NCI-H82 (cell line): ENCODE measurements around the gene ABCA13.
"Not testable (repeated sequence)": the region's sequence is repeated elsewhere in the genome, so short reads cannot be mapped to it uniquely, and the experiment has no call there.

Experiments
- DNase-seq: peaks from one replicate; lab custom pipeline; 2025; lab: John Stamatoyannopoulos, UW

Gene ABCA13

GRCh38 chr7:48171202-48171601, at the start of gene ABCA13:
Gene ABCA13 (plus strand): TSS chr7:48171458. CDS start chr7:48171484, 26 bp downstream.
- no peak for DNase-seq

DNA sequence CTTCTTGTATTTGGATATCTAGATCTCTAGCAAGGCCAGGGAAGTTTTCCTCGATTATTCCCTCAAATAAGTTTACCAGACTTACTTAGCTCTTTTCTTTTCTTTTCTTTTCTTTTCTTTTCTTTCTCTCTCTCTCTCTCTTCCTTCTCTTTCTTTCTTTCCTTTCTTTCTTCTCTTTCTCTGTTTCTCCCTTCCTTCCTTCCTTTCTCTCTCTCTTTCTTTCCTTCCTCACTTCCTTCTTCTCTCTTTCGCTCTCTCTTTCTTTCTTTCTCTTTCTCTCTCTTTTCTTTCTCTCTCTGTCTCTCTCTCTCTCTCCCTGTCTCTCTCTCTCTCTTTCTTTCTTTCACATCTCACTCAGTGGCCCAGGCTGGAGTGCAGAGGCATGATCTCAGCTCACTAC, 45.2 kb upstream of the ABCA13 start:
- DNase-seq: no peak

GRCh38 chr7:48130658-48131108, 40.6 kb upstream of the ABCA13 start:
- DNase-seq: no peak

DNA sequence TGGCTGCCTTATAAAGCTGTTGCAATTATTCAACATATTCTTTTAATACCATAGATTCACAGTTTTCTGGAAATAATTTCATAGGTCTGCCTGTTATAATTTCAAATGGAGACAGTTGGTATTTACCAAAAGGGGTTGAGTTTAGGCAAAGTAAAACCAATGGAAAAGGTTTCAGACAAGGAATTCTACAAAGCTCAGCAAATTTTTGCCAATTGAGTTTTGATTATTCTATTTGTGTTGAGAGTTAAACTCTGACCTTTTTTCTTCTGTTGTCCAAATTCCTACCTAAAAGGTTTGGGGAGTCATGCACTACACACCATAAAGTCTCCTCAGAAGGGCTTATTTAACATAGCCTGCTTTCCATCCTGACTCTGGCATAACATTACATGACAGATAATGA, 38.5 kb upstream of the ABCA13 start:
- no peak for DNase-seq

DNA sequence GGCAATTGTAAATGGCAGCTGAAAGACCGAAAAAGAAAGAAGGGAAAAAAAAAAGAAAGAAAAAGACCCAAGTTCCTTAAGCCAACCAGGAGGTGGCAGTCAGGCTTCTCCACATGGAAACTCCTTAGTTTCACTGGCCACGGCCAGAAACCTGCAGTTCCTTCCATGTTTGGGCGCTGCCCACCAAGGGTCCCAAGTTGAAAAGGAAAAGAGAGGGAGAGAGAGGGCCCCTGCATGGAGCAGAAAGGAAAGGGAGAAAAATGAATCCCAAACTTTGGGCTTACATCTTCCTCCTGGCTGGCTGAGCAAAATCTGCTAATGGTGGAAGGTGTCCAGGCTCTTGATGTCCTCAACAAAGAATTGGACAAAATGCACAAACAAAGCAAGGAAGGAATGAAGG, 31.8 kb upstream of the ABCA13 start:
- DNase-seq: peak; percentile 23

DNA sequence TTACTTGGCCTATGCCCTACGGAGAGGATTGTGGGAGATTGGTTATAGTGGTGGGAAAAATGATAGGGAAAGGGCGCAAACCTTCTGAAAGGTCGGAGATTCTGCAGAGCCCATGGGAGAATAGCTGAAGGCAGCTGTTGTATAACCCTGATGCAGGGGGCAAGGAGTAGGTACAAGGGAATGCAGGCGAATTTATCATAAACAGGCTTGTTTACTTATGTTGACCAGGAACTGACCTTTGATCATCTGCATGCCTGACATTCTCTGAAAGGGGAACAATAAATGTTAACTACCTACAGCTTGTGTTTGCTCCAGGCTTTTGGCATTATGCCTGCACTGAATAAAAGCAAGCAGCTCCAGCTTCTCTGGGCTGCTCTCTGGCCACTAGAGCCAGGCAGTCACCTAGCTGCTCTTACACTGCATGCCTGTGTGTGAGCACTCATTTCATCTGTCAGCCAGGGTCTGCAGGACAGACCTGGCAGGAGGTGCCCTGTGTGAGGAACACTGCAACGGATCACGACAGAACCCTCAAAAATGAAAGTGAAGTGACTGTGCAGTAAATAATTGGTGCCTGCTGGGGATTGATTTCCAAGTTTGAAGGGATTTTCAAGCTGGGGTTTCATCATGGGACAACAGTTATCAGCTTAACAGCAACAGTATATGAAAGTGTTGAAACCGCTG, 31.1 kb upstream of the ABCA13 start:
- DNase-seq: no peak

GRCh38 chr7:48141521-48141920, 29.7 kb upstream of the ABCA13 start:
- DNase-seq: no peak

DNA sequence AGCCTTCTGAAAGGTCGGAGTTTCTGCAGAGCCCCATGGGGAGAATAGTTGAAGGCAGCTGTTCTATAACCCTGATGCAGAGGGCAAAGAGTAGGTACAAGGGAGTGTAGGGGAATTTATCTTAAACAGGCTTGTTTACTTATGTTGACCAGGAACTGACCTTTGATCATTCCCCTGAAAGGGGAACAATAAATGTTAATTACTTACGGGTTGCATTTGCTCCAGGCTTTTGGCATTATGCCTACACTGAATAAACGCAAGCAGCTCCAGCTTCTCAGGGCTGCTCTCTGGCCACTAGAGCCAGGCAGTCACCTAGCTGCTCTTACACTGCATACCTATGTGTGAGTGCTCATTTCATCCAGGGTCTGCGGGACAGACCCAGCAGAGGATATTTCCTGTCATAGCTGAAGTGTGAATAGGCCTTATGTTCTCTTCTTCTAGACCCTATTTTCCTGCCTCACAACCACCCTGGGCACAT, 26.9 kb upstream of the ABCA13 start:
- no peak for DNase-seq

- DNase-seq: peak; percentile 42
These were observed 24.1 kb upstream of the ABCA13 start for GRCh38 chr7:48147078-48147591.

GRCh38 chr7:48147690-48148089, 23.6 kb upstream of the ABCA13 start:
- DNase-seq: not testable (repeated sequence)

DNA sequence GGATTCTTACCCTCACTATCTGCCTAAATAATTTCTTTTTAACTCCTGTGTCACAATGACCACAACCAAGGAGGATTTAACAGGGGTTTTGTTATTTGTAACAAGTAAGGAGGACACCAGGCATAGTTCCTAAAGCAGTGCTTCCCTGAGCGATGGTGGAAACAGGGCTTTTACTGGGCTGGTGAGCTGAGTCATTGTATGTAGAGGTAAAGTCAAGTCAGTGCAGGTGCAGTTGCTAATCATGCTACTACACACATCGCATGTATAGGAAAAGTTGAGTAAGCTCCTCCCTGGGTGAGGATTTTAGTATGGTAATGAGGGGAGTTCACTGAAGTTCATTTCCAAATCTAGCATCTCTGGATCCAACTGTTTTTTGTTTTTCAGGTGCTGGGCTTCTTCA, 22.9 kb upstream of the ABCA13 start:
- DNase-seq: no peak

DNA sequence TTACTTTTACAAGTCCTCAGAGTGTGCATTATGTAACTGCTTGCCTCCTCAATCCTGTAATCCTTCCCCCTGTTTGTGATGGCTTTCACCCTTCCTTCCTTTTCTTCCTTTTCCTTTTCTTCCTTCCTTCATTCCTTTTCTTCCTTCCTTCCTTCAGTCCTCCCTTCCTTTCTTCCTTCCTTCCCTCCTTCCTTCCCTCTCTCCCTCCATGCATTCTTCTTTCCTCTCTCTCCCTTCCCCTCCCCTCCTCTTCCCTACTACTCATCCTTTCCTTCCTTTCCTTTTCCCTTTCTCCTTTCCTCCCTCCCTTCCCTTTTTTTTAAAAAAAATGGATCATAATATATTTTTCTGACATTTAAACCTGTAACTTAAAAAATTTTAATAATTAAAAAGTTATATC, 22.2 kb upstream of the ABCA13 start:
- no peak for DNase-seq

DNA sequence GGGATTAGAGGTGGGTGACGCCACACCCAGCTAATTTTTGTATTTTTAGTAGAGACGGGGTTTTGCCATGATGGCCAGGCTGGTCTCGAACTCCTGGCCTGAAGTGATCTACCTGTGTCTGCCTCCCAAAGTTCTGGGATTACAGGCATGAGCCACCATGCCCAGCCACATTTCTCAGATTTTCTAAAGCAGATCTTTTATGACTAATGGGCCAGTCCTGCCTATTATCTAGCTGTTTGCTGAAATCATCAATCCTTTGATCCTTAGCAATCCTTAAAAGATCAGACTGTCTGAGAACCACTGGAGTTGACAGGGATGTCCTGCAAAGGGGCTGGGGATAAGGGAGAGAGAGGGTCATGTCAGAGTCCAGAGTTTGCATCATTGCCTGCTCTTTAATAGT, 21.2 kb upstream of the ABCA13 start:
- no peak for DNase-seq

DNA sequence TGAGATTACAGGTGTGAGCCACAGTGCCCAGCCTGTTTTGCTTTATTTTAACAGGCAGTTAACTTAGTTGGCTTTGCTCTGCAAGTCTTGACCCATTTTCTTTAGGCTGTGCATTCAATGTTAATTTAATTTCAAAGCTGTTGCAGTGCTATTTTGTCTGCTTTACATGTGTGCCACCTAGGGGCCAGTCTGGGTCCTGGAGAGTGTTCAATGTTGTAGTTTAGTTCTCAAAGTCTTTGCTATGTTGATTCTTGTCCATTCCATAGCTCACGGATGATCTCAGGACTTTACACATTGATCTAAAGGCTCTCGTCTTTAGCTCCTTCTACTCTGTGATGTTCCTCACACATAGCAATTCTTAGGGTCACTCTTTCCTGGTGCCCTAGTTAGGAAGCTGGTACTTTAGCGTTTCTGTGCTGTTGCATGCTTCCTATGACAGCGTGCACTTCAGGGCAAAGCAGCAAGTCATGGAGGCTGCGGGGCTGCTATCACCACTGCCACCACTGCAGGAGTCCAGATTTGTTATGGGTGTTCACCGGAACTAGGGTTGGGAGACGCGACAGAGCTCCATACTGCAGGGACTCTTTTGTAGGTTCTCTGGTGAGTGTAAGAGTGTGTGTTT, 16.4 kb upstream of the ABCA13 start:
- DNase-seq: peak; percentile 31

- no peak for DNase-seq
These were observed 12.9 kb upstream of the ABCA13 start for GRCh38 chr7:48158404-48158803.

DNA sequence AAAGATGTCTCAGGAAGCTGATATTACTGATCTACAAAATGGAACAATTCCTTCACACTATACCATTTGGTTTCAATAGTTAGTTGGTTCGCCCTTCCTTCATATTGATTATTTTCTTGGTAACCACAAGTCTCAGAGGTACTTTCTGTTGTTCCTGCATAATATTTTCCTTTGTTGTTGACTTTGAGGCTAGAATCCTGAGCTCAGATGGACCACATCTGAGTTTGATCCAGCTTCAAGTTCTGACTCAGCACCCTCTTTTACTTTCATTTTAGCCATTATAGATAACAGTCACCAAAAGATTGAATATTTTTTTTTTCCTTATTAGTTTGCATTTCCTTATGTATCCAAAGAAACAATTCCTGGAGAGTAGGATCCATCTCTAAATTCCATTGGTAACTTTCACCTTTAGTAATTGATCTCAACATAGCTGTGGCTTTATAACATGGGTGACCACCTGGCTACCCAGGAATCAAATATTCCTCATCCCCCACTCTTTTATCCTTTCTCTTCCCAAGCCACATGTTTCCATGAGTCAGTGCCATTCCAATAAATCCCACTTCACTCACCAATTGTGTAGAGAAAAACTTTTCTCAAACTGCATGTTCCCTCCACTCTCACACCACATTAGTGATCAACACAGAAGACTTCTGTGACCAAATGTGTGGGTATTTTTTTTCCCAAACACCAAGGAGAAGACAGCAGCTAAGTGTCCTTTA, 9.7 kb upstream of the ABCA13 start:
- DNase-seq: no peak

GRCh38 chr7:48165157-48165556, 6.1 kb upstream of the ABCA13 start:
- no peak for DNase-seq

GRCh38 chr7:48168159-48168558, 3.1 kb upstream of the ABCA13 start:
- no peak for DNase-seq

DNA sequence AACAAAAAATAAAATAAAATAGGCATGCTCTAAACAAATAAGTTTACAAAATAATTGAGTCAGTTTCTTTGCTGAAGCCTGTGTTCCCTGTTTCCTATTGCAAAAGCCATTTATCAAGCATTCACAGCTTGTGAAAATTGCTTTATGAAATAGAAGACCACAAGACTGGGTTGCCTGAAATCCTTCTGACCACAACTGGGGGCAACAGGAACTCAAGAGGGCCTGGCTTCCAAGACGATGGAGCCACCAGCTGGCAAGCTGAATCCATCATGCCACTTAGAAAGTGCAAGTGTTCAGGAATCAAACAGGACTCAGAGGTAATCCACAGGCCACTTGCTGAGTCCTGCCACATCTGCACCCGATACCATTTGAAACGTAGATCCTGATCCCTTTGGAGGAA, 752 bp upstream of the ABCA13 start:
- no peak for DNase-seq

DNA sequence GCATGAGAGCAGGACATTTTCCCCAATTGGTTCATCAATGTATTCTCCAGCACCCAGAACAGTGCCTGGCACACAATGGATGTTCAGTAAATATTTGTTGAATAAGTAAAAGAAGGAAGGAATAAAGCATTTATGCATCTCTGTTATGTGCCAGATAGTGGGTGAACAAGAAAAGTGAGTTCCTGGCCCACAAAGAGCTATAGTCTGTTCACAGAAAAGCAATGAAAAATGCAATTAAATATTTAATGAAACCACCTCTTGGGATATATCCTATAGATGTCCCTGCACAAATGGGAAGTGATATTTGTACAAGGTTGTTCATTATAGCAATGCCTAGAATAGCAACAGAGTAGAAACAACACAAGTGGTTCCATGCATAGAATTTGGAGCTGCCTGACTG, 2.1 kb downstream of the ABCA13 start:
- DNase-seq: no peak

DNA sequence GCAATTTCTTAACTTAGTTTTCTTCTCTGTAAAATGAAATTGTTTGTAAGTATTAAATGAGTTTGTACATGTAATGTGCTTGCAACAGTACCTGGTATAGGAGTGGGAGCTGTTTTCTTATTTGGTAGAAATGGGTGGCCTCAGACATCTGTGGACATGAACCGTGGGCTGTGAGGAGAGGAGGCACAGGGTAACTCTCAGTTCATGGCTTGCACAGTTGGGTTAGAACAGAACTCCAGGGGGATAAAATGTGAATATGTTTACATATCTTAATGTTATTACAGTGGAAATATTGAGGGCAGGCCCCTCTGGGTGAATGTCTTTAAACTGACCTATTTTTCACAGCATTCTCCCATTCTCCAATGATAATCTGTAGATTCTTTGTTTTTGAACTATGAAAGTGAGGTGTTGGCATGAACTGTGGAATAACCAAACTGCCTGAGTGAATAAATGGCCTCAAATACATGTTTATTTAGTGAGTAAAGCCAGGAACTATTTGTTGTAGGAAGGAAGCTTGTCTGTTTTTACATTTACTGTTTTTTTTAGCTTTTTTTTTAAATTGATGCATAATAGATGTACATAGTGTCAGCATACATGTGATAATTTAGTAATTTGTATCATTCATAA, 2.6 kb downstream of the ABCA13 start:
- DNase-seq: no peak

- DNase-seq: no peak
These were observed 3.8 kb downstream of the ABCA13 start for GRCh38 chr7:48175019-48175418.
